GM19372 (cell line): ENCODE data around the gene SLC15A5.

Experiments used
- ATAC-seq: cut with Tn5 transposase; IDR thresholded peaks from one replicate; pipeline ENCODE4 v1.9.1; 2021; ENCODE audit warnings: mild to moderate bottlenecking, low read depth, moderate library complexity; ENCODE audit not compliant: unreplicated experiment

SLC15A5 gene, protein sequence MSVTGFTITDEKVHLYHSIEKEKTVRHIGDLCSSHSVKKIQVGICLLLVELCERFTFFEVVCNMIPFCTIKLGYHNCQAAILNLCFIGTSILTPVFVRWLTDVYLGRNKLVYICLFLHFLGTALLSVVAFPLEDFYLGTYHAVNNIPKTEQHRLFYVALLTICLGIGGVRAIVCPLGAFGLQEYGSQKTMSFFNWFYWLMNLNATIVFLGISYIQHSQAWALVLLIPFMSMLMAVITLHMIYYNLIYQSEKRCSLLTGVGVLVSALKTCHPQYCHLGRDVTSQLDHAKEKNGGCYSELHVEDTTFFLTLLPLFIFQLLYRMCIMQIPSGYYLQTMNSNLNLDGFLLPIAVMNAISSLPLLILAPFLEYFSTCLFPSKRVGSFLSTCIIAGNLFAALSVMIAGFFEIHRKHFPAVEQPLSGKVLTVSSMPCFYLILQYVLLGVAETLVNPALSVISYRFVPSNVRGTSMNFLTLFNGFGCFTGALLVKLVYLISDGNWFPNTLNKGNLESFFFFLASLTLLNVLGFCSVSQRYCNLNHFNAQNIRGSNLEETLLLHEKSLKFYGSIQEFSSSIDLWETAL

DNA sequence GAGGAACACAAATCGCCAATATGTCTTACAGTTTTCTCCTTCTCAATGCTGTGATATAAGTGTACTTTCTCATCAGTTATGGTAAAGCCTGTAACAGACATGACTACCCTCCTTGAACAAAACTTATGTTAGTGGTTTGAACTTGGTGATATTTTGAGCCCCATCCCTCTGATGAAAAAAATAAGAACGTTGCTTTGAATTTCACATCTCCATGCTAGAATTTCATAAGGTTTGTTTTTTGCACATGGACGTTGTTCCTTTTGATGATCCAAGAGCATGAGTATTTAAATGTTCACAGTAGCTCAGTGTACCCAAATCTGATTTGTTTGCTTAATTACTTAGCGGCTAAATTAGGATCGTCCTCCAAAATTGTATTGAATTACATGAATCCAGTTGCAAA is at the start of gene SLC15A5:
SLC15A5 (minus strand) TSS at position 101 of the 400 bp plus-strand sequence; CDS start at position 101, 0 bp downstream.
- ATAC-seq, result no peak

DNA sequence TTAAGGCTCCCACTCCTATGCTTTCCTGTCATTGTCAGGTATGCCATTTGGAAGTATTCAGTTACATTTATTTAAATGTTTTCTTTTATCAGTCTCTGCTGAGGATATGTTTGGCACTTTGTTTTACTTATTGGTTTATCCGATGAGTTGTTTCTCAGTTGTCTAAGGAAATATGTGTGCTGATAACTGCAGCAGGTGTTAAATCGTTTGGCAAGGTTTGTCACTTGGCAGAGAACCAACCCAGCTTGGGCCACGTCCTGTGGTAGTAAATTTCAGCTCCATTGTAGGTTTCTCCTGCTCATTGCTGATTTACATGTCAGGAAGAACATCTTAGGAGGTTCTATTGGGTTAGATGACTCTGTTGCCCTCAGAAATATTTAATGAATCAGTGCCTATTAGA is 47.9 kb upstream of the SLC15A5 start:
- ATAC-seq, result no peak

DNA sequence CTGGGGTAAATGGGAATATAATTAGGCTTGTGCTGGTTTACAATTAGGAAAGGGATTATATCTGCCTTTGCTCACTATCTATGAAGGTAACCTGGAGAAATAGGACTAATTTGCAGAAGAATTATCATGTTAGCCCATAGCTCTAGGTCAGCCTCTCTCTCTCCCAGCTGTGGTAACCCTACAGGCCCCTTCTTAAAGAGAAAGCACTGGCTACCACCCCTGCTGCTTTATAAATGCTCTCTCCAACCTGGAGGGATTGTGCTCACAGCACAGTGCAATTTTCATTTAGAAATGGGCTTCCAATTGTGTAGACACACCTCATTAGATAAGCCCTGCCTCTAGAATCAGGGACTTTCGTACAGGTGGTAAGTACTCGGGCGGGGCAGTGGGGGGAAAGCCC is 47.3 kb upstream of the SLC15A5 start:
- ATAC-seq, result no peak

DNA sequence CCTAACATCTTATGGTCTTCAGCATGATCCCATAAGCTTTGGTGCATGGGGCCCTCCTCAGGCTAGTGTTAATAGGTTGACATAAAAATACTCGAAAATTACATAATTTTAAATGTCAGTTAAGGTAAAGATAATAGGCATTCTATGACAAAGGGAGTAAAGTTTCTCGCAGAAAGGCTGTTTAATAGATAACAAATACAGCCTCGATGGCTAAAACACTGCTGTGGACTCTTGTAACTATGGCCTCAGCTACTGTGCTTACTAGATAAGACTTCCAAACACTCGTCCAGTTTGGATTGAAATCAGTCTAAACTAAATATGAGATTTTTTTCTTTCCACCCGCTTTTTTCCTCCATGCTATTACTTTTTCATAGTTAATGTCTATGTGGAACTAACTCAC is 46.8 kb upstream of the SLC15A5 start:
- no peak for ATAC-seq

DNA sequence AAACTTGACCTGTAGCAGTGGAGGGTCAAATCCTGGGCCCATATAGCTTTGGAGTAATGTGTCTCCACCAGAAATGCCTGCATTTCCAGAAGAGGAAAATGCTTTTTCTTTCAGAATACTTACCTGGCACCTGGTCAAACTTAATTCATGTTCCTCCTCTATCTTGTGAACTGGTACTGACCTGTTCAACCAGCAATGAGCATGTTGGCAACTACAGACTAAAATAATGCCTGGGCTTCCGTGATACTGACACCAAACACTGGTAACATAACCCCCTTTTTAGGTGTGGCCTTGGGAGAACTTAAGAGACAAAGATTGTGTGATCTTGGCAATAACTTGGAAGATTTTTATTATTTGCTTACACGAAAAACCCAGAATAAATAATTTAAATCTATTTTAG is 46.2 kb upstream of the SLC15A5 start:
- ATAC-seq, result no peak

DNA sequence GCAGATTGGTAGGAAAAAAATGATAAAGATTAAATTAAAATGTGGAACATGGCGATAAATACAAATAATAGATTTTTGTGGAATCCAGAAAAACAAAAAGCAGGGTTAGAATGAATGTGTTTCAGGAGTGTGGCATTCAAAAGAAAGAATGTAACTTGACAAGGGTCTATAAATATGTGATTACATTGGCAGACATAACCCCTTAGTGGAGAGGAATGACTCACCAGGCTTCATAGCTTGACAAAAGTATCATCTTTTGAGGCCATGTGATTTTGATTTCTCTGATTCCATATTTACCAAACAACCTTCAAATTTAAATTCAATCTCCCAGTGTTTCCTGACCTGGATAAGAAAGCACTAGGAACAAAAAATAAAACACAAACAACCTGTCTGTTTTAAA is 45.5 kb upstream of the SLC15A5 start:
- no peak for ATAC-seq

DNA sequence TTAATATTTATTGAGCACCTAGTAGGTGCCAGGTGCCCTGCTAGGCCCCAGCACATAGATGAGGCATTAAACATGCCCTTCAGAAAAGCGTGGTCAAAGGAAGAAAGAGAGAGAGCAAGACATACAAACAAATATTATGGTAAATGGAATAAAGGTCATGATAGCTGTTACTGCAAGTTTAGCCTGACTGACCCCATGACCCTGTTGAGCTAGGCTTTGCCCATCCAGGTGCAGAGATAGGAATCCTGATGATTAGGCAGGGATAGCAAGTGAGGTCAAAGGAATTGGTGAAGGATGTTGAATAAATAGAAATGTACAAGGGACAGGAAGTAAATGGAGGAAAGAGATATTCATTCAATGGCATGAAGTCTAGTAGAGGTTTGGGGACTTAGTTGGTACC is 33.4 kb upstream of the SLC15A5 start:
- ATAC-seq, result no peak

DNA sequence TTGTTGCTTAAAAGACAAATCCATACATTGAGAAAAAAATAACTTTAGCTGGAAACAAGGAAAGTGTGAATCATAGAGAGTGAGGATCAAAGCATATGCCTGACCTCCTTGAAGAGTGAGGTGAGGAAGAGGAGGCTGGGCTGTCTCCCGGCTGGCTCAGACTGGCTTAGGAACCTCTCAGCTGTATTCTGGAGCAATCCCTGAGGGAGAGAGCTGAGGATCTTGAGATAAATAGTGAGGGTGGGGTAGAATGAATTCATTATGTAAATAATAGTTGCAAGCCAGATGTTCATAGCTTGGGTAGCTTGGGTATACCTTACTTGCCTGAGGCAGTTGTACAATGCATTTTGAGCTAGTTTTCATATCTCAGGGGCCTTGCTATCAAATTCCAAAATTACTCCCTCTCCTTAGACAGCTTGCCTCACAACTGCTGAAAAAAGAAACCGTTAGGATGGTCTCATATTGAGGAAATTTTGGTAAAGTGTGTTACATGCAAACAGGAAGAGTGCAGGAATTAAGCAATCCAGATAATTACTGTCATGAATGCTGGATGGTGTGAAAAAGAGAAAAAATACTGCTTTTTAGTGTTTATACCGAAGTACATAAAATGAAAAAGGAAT is 30.5 kb upstream of the SLC15A5 start:
- no peak for ATAC-seq

DNA sequence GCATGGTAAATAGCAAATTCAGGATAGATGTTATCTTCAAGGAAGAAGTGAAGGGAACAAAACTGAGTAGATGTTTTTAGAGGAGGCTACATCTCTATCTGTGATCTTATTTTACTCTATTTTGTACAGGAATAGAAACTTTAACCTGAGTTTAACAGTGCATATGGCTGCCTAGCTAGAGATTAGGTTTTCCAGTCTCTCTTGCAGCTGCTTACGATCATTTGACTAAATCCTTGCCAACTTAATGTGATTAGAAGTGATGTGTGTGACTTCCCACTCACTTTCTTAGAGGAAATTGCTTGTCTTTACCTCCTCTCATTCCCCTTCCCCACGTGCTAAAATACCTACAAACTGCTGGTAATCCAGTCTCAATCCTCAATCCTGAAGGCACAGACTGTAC is 26.5 kb upstream of the SLC15A5 start:
- no peak for ATAC-seq

DNA sequence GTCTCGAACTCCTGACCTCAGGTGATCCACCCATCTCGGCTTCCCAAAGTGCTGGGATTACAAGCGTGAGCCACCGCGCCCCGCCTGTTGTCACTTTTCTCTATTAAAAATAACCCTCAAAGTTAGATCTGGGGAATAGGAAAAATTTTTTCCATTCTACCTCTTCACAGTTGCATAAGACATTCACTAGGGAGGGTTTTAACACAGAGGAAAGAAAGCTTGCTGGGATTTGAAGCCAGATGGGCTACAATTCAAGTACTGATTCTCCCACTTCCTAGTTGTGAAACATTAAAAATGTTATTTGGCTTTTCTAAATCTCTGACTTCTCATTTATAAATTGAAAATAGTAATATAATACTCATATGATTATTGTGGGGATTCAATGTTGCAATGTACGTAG is 23.3 kb upstream of the SLC15A5 start:
- no peak for ATAC-seq

DNA sequence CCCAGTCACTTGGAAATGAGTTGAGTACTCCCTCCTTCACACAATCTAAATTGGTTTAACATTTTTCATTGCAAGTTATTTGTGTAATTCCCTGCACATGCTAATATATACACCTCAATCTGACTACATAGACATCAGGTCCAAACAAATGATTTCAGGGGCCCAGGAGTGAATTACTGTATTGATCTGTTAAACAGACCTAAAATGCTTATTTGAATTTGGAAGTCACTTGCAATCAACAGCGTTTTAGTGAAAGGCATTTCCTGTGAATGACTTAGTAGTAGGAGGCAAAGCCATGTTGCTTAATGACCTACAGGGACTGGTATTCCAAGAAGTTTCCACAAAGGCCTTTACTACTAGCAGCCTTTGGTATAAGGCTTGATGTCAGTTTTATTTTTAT is 22.6 kb upstream of the SLC15A5 start:
- ATAC-seq, result no peak

DNA sequence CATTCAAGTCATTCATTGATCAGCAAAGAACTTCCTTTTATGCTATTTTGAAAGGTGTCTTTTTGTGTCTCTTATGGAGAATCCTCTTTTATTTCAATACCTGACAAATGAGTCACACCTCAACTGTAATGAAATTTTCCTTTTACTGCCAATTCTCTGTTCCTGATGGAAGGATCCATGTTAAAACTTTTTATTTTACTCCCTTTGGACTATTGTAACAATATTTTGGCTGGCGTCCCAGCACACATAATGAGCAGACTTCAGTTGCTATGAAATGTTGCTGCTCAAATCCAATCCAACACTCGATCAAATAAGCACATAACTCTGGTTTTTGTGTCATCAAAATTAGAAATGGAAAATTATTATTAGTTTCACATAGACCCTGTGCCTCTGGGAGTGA is 21.9 kb upstream of the SLC15A5 start:
- no peak for ATAC-seq

DNA sequence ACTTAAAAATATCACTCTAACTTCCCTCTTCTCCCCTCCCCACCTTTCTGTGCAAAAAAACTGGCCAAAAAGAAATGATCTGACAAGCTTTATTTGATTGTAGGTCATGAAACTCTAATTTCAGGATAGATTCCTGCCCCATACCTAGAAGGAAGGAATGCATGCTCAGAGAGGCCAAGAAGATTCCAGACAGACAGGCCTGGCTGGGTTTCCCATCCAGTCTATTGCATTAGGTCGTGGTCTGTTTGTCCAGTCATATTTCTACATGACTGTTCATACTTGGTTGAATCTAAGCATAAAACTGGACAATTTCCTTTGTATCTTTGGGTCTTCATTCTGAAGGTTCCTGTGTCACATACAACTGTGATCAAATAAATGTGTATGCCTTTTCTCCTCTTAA is 20.0 kb upstream of the SLC15A5 start:
- no peak for ATAC-seq

DNA sequence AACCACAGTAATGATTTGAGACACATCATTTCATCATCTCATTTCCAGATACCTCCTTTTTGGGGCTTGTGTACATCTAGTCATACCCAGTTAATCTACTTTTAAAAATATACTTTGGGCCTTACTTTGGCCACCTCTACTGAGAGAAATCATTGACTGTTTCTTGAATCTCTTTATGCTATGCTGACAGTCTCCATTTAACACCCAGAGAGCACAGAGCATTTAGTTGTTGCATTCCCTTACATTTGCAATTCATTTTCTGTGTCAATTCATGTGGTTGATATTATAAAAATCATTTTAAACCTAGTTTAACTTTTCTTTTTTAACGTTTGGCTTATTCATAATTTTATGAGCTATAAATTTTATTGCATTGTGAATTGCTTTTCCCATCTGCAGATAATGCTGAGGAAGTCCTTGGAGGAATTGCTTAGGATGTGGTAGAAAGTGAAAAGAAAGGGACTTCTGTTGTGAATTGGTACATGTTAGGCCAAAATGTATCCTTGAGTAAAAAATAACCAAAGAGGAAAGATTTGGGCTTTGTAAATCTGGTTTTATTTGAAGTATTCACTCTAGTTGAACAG is 17.0 kb upstream of the SLC15A5 start:
- ATAC-seq, result no peak

DNA sequence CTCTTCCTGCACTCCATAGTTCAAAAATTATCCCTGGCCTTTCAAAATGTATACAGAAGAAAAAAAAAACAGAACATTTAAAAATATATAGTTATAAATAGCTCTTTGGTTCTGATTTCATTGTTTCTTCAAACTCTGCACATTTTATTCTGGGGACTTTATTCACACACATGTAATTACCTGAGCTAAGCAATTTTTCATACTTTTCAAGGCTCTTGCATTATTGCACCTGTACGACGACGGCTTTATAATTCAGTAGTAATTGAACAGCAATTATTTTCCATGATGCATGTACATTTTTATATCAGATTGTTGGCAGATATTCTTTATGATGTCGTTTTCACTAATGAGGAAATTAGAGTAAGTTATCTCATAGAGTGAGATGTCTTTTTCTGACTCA is 13.5 kb upstream of the SLC15A5 start:
- no peak for ATAC-seq

DNA sequence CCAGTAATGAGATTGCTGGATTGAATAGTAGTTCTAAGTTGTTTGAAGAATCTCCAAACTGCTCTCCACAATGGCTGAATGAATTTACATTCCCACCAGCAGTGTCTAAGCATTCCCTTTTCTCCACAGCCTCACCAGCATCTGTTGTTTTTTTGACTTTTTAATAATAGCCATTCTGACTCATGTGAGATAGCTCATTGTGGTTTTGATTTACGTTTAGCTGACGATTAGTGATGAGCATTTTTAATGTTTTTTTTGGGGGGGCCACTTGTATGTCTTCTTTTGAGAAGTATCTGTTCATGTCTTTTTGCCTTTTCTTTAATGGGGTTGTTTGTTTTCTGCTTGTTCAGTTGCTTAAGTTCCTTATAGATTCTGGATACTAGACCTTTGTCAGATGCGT is 8.1 kb upstream of the SLC15A5 start:
- ATAC-seq, result no peak

DNA sequence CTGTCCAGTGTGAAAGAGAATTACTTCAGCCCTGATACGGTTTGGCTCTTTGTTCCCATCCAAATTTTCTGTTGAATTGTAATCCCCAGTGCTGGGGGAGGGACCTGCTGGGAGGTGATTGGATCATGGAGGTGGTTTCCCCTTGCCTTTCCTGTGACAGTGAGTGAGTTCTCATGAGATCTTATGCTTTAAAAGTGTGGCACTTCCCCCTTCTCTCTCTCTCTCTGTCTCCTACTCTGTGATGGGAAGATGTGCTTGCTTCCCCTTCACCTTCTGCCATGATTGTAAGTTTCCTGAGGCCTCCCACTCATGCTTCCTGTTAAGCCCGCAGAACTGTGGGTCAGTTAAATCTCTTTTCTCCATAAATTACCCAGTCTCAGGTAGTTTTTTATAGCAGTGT is 5.5 kb upstream of the SLC15A5 start:
- no peak for ATAC-seq

DNA sequence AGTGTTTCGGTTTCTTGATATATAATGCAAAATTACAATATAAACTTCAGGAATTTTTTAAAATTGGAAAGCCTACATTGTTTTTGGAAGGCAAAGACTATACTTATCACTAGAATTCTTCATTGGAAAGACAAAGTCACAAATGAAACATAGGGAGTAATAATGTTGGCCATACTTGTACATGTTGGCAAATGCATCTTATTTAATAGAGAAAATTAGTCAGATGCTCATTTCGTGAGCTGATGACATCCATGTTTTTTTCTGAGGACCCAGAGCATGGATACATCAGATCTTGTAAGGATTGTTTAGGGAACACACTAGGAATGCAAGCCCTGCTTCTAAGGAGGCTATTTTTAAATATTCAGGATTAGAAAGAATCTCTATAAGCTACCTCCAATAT is 4.6 kb upstream of the SLC15A5 start:
- ATAC-seq, result no peak

DNA sequence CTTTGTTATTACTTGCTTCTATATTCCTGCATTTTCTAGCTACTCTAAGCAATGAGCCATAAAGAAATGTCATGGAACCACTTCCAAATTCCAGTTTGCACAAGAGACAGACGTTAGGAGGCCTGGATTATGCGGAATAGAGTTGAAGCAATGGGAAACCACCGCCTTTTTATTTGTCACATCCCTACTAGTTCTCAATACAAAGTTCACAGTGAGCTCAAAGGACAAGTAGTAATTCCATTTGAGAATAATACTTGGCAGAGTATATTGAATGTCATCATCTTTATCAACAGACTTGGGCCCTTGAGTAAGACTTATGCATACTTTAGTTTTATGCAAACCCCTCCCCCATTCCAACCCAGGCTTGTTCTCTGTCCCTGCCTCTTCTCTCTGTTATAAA is 3.7 kb upstream of the SLC15A5 start:
- no peak for ATAC-seq

DNA sequence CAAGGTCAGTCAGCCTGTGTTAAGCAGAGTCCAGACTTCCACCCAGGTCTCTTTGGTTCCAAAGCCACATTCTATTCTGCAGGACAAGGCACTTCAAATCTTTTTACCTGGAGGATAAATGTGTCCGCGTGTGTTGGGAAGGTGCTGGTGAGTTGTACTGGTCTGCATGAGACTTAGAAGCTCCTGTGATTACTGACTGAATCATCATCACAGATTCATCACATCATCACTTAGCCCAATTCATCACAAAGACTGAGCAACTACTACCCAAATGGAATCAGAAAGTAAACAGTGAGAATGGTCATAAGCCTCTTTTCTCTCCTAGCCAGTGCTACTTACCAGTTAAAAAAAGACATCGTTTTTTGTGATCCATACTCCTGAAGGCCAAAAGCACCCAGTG is 5.3 kb downstream of the SLC15A5 start:
- no peak for ATAC-seq

DNA sequence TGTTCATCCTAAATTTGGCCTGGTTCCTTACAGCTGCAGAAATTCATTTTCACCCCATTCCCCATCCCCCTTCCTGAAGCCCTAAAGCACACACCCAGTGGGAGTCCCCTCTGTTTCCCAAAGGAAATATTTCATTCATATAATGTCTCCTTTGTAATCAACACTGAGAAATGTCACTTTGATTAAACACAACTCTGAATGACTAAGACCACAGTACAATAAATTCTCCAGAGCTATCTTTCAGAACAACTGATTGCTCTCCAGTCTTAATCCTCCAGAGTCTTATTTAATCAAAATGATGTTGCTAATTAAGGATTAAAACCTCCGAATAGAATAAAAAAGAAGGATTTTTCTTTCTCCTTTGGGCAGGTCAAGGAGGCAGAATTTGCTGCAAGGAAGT is 6.4 kb downstream of the SLC15A5 start:
- no peak for ATAC-seq

DNA sequence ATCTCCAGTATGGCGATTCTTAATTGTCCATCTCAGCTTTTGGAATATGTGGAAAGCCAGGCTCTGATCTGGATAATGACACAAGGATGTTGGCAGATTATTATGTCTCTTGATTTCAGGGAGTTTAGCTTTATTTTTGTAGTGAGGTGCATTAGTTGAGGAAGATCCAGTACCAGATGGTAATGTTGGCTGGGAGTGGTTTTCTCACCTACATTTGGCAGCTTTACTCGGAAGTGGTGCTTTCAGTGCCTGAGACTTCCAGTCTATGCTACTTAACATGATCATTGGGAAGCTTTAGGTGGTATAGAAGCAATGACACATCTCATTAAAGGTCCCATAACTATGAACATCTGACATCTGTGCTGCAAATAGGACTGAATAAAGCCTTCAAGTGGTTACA is 7.5 kb downstream of the SLC15A5 start:
- no peak for ATAC-seq
